GM19372 (cell line): ENCODE data around the gene VPS29.
"Not testable (repeated sequence)": the region's sequence is repeated elsewhere in the genome, so short reads cannot be mapped to it uniquely, and the experiment has no call there.

Experiments
- ATAC-seq: cut with Tn5 transposase; IDR thresholded peaks from one replicate; pipeline ENCODE4 v1.9.1; 2021; ENCODE audit warnings: mild to moderate bottlenecking, low read depth, moderate library complexity; ENCODE audit not compliant: unreplicated experiment

The VPS29 gene

DNA sequence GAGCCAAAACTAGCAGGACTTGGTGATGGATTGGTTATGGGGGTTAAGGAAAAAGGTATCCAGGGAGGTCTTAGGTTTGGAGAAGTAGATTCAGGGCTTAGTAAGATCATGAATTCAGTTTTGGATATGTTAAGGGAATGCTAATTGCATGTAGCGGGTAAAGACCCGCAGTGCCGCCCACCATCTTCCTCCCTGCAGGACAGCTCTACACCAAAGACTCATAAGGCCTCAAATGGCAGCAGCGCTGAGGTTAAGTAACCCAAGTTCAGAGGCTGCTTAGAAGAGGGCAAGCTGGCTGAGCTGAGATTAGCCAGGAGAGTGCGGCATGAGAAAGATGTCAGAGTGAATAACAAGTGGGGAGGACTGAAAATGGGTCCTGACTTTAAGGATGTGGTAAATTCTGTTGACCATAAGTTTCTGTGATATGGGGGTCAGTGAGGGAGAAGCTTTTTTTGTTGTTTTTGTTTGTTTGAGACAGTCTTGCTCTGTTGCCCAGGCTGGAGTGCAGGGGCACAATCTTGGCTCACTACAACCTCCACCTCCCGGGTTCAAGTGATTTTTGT lies 26.4 kb upstream of the VPS29 start:
- no peak for ATAC-seq

DNA sequence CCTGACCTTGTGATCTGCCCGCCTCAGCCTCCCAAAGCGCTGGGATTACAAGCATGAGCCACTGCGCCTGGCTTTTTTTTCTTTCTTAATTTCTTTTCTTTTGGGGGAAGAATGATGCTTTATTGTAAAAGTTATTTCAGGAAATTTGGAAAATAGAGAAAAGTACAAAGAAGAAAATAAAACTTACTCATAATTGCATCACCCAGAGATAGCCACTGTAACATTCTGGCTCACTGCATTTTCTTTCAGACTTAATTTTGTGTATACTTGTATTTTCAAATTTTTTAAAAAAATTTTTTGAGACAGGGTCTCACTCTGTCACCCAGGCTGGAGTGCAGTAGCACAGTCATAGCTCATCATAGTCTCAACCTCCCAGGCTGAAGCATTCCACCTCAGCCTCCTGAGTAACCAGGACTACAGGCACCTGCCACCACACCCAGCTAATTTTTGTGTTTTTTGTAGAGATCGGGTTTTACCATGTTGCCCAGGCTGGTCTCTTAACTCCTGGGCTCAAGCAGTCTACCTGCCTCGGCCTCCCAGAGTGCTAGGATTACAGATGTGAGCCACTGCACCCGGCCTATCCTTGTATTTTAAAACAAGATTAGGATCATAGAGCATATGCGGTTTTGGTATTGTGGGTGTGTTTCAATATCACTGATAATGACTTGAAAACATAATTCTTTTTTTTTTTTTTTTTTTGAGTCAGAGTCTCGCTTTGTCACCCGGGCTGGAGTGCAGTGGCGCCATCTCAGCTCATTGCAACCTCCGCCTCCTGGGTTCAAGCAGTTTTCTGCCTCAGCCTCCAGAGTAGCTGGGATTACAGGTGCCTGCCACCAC lies 19.2 kb upstream of the VPS29 start:
- ATAC-seq, result not testable (repeated sequence)

DNA sequence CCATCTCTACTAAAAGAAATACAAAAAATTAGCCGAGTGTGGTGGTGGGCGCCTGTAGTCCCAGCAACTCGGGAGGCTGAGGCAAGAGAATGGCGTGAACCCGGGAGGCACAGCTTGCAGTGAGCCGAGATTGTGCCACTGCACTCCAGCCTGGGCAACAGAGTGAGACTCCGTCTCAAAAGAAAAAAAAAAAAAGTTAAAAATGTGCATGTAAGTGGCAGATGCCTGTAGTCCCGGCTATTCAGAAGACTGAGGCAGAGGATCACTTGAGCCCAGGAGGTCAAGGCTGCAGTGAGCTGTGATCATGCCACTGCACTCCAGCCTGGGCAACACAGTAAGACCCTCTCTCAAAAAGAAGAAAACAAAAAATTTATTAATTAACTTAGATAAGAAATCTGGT lies 16.1 kb upstream of the VPS29 start:
- ATAC-seq, result not testable (repeated sequence)

DNA sequence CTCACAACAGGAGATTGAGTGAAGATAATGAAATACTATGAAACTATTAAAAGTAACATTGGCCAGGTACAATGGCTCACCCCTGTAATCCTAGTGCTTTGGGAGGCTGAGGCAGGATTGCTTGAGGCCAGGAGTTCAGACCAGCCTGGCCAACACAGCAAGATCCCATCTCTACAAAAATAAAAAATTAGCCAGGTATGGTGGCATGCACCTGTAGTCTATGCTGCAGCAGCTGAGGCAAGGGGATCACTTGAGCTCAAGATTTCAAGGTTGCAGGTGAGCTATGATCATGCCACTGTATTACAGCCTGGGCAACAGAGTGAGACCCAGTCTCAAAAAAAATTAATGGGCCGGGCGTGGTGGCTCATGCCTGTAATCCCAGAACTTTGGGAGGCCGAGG lies 15.1 kb upstream of the VPS29 start:
- no peak for ATAC-seq

DNA sequence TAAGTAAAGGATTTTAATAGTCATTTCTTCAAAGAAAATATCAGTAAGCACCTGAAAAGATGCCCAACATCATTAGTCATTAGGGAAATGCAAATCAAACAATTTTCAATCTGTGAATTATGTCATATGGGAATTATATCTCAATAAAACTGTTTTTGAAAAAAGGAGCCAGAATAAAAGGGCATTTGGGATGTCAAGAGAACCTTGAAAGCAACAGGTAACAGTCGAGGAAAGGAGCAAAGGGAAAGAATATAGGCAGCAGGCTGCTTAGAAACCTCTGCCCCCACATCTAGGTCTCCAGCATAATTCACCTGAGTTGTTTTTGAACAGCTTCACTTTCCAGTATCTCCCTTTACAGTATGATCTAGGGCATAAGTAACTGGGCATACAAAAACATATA lies 12.5 kb upstream of the VPS29 start:
- ATAC-seq, result no peak

DNA sequence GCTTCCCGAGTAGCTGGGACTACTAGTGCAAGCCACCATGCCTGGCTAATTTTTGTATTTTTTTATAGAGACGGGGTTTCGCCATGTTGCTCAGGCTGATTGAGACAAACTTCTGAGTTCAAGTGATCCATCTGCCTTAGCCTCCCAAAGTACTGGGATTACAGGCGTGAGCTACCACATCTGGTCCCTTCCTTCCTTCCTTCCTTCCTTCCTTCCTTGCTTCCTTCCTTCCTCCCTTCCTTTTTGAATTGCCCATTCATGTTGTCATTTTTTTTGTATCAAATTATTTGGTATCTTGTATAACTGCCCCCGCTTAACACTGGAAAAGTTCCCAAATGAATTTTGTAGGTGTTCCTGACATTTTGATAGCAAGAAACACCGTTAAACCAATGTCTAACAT lies 11.9 kb upstream of the VPS29 start:
- no peak for ATAC-seq

DNA sequence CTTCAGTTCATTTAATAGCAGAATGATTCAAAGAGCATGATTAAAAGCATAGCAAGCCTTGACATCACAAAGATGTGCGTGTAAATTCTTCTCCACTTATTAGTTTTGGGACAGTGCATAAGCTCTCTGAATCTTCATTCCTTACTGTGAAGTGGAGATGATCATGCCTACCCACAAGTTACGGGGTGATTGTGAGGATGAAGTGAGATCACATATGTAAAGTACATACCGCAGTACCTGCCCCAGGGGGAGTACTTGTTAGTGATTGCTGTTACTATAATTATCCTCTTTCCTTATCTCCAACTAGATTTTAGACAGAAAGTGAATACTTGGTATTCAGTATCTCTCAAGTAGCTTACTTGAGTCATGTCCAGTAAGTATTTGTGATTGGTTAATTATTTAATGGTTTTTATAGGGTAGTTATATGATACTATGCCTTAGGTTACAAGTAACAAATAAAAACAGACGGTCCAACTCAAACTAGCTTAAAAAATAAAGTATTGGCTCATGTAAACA lies 6.2 kb upstream of the VPS29 start:
- no peak for ATAC-seq

DNA sequence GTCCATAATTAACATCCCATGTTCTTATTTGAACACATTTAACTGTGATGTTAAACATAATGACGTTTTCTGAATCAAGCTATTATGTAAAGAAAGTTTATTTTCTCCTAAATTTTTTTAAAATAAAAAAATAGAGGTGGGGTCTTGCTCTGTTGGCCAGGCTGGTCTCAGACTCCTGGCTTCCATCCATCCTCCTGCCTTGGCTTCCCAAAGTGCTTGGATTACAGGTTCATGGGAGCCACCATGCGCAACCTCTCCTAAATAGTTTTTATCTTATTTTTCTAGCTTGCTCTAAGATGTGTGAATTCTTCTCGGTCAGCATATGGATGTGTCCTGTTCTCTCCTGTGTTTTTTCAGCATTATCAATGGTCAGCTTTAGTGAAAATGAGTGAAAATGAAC lies 3.4 kb upstream of the VPS29 start:
- ATAC-seq, result no peak

DNA sequence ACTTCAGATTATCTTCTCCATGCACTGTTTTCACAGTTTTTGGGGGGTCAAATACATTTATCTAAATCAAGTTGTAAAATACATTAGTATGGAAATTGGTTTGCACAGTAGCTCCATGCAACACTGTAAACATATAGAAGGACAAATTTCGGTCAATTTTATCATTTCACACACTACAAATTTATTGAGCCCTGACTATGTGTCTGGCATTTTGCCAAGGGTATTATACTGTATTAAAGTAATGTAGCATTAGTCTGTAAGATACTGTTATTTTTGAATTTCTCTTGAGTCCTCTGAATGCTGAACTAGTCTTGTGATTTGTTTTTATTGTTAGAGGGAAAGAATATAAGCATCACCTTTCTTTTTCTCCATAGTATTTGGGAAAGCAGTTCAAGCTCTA lies 1.5 kb upstream of the VPS29 start:
- no peak for ATAC-seq

DNA sequence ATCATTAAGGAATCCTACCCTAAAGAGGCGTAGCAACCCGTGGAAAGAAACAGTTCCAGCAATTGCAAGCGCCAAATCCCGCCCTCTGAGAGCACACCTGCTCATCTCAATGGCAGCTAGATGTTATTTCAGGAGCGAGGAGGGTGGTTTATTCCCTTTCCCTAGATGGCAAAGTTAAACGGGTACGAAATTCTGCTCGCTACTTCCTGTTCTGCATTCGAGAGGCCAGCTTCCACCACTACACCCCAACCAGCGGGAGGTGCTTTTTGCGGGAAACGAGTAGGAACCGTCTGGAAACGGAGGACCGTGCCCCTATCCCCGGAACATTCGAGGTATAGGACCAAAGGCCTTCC lies 536 bp downstream of the VPS29 start:
- ATAC-seq, result peak; percentile 17

DNA sequence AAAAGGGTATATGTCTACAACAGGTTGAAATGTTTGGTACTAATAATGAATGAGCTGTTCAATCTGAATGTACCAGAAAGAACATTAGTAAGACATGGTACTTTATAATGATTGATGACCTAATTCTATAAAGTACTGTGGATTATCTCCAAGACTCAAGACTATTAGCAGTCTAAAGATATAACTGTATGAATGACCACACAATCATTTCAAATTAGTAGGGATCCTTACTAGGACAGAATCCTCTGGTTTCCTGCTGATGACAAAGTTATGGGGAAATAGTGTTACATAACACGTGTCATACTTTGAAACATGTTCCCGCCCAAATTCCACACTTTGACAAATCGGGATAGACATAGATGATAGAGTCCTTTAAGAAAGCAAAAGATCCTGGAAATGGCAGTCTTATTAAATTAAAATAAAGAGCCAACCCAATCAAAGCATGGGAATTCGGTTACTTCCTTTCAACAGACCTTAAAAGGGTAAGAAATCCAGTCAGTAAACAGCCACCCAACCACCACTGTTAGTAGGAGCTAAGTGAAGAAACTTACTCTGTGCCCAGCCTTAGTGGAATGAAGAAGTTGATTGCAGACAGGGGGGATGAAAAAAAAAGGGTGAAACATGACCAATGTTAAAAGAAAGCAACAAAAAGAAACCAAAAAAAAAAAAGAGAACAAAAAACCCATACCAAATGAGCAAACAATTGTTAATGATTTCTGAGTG lies 2.8 kb downstream of the VPS29 start:
- ATAC-seq, result no peak

DNA sequence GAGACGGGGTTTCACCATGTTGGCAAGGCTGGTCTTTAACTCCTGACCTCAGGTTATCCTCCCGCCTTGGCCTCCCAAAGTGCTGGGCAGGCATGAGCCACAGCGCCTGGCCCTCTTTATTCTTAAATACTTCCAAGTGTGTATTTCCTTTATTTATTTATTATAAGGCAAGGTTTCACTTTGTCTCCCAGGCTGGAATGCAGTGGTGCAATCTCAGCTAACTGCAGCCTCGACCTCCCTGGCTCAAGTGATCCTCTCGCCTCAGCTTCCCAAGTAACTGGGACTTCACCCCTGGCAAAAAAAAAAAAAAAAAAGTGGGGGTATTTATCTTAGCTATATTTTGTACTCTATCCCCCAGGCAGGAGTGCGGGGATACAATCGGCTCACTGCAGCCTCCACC lies 26.5 kb downstream of the VPS29 start:
- ATAC-seq, result no peak

DNA sequence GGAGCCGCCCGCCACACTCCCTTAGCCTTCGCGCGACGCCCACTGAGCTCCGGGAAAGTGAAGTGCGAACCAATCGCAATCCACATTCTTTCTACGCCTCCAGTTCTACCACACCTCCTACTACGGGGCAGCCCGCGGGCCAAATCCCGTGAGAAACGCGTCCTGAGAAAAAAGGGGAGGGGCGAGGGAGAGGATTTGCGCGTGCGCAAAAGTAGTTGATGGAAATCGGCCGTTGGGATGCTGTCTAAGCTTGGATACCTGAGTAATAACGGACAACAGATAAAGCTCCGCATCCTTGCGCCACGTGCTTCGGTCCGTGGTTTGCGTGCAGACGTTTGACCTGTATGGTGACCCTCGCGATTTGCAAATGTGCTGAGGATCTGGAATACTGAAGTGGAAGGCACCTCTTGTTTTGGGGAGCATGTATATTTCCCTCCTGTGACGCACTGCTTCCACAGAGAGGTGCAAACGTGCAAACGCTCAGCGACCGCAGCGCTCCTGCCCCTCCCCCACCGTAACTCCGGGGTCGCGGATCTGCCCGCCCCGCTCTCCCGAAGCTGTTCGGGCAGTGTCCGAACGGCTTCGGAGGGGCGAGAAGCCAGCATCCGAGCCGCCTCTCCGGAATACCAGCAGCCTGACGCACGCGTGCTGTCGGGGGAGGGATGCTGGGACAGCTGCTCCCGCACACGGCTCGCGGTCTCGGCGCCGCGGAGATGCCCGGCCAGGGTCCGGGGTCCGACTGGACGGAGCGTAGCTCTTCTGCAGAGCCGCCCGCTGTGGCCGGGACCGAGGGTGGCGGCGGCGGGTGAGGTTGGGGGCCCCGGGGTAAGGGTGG lies 33.5 kb downstream of the VPS29 start, which contains the start of the genes FAM216A and GPN3:
TSS of gene FAM216A (plus strand) at position 632 of the 835 bp plus-strand sequence. CDS start at position 663, 31 bp downstream.
TSS of gene GPN3 (minus strand) at position 44 of the 835 bp plus-strand sequence. CDS start 54 bp downstream, outside the sequence.
- peak; percentile 74 for ATAC-seq

DNA sequence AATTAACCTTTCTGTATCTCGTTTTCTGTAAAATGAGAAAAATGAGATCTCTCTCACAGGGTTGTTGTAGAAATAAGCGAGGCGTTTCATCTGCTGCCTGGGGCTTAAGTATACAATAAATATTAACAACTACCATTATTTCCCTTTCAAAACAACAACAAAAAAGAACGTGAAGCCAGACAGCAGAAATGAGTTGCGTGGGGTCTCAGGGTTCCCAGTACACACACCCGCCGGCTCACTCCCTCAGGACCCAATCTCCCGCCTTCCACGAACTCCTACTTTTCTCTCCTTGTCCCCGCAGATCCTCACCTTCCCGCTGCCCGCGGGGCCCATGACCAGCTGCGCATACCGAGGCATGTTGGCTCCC lies 34.1 kb downstream of the VPS29 start:
- ATAC-seq, result no peak

DNA sequence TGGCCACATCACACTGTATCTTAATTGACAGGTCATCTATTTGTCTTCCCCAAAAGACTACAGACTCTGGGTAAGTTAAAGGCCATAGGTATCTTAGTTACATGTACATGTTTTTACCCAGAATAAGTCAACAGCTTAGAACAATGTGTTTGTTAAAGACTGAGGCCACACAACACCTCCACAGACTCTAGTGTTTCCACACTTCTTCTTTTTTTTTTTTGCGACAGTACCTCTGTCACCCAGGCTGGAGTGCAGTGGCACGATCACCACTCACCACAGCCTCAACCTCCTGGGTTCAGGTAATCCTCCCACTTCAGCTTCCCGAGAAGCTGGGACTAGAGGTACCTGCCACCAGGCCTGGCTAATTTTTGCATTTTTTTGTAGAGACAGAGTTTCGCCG lies 35.1 kb downstream of the VPS29 start:
- ATAC-seq, result no peak

DNA sequence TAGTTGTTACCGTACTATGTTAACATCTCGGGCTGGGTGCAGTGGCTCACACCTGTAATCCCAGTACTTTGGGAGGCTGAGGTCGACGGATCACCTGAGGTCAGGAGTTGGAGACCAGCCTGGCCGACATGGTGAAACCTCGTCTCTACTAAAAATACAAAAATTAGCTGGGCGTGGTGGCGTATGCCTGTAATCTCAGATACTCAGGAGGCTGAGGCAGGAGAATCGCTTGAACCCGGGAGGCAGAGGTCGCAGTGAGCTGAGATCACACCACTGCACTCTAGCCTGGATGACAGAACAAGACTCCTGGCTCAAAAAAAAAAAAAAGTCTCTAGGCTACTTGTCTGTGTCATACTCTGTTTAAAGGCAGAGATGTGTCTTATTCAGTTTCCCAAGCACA lies 36.1 kb downstream of the VPS29 start:
- not testable (repeated sequence) for ATAC-seq

DNA sequence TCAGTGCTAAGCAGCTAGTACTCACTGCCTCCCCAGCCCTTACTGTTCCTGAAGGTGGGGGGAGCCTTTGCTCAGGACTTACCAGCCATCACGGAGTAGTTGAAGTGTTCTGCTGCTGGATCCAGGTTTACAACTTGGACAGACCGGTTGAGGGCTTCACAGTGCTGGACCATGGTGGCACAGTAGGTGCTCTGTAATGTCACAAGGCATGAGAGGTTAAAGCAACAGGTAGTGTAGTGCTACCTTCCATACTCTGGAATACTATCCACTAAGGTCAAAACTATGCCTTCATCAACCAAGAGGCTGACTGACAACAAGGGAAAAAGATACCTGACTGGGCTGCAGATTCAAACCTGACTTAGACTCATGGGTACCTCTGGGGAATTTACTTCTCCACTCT lies 36.9 kb downstream of the VPS29 start:
- no peak for ATAC-seq

DNA sequence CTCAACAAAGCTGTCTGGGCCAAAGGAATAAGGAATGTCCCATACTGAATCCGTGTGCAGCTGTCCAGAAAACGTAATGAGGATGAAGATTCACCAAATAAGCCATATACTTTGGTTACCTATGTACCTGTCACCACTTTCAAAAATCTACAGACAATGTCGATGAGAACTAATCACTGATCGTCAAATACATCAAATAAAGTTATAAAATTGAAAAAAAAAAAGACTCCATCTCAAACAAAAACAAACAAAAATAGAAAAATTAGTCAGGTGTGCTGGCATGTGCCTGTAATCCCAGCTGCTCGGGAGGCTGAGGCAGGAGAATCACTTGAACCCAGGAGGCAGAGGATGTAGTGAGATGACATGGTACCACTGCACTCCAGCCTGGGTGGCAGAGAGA lies 40.7 kb downstream of the VPS29 start:
- not testable (repeated sequence) for ATAC-seq

DNA sequence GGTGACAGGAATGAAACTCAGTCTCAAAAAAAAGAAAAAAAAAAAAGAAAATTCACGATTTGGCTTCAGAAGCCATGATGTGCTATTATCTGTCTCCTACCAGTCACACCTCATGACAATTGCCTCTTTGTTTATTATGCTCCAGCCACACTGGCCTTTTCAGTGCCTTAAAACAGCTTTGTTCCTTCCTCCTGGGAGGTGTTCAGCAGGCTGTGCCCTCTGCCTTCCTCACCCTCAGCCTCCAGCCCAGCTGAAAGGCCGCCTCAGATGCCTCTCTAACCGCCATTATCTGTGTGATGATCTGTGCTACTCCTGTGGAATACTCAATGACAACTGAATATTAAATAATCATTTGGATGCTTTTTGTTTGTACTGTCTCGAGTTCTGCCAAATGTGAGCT lies 43.2 kb downstream of the VPS29 start:
- no peak for ATAC-seq

DNA sequence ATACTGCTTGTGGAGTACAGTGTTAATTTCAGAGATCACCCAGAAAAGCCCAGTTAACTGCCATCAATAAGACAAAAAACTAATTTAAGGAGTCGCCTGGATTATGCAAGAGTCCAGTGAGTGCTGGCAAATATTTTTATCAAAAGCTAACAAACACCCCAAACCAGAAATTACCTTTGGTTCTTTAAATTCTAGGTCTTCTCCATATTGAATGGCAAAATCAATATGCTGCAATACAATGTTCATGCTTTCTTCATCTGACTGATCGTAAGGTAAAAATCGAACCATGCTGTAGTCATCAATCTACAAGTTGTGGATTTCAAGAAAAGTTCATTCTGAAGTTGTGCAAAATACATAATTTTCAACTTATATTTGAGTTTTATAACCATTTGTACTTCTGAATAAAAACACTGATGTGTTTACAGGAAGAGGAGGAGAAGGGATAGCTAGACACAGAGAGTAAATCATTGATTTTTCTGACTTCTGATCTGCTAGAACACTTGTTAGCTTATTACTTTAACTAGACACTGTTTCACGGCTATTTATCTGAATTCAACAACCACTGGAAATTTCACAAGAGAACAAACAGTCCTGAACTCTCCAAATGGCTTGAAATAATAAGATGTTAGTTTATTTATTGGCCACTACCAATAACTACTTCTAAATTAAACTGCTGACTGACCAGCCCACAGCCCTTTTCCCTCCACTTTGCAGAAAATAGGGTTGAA lies 48.2 kb downstream of the VPS29 start:
- ATAC-seq, result no peak
